Heart right ventricle (tissue), 16 donors: ENCODE results near the gene STRN3. TPM values are rescaled to one million over a fixed set of nuclear protein-coding genes. Genes with fewer than 3 reads are reported as not detected.

Source experiments
- ATAC-seq, 8 donors: fragments of 200-7000 bp; cut with Tn5 transposase; one replicate each; pipeline ENCODE4 v1.9.1; 2020; ENCODE audit warnings: mild to moderate bottlenecking in 8 of 8, moderate library complexity in 8 of 8, moderate number of reproducible peaks in 1 of 8
- DNase-seq, 2 donors: peaks; one replicate each; pipeline ENCODE4 v3.0.0-alpha.2; 2020
- H3K27ac ChIP-seq, 10 donors: fragments of 200-600 bp; sonication (generic) in 2 of 10; one replicate each; pipeline versions ENCODE4 v1.5.0 to v1.8.0; 2020 to 2022; ENCODE audit warnings: mild to moderate bottlenecking in 3 of 10
- H3K27me3 ChIP-seq, 7 donors: fragments of 200-600 bp; one replicate each; pipeline ENCODE4 v1.8.0; 2021 to 2022; ENCODE audit warnings: mild to moderate bottlenecking in 2 of 7
- H3K36me3 ChIP-seq, 9 donors: fragments of 200-600 bp; sonication (generic) in 1 of 9; one replicate each; pipeline versions ENCODE4 v1.5.0 to v1.8.0; 2020 to 2022; ENCODE audit warnings: mild to moderate bottlenecking in 2 of 9
- H3K4me1 ChIP-seq, 9 donors: fragments of 200-600 bp; sonication (generic) in 1 of 9; one replicate each; pipeline versions ENCODE4 v1.5.0 to v1.8.0; 2020 to 2022; ENCODE audit warnings: mild to moderate bottlenecking in 4 of 9
- H3K4me3 ChIP-seq, 10 donors: fragments of 200-600 bp; sonication (generic) in 2 of 10; one replicate each; pipeline versions ENCODE4 v1.5.0 to v1.8.0; 2020 to 2022; ENCODE audit warnings: mild to moderate bottlenecking in 7 of 10, moderate library complexity in 2 of 10
- H3K9me3 ChIP-seq, 11 donors: fragments of 200-600 bp in 10 of 11; sonication (generic) in 2 of 11; one replicate each; pipeline versions ENCODE4 v1.5.0 to v1.8.0; 2013 to 2022; ENCODE audit warnings: mild to moderate bottlenecking in 2 of 11, control low read depth in 1 of 11, moderate library complexity in 1 of 11
- WGBS, 2 donors: extraction: QIAGEN DNeasy Blood & Tissue Kit; methylation state at CpG; one replicate each; pipeline ENCODE4 v1.1.7; 2013; ENCODE audit warnings: inconsistent platforms in 1 of 2; 5-methylcytosine and 5-hydroxymethylcytosine counted together
- intact Hi-C, 10 donors: fragments of 100-400 bp; cut with DNase I; formaldehyde crosslinking; loops; one replicate each; pipeline versions ENCODE4 v1.11.1 to v1.14.2; 2022
- polyA plus RNA-seq, 2 donors: library from polyadenylated mRNA; stranded (reverse); fragments of 200-250 nt; gene quantifications; one replicate each; pipeline ENCODE4 v1.2.3, GENCODE V29; 2013
- total RNA-seq, 10 donors: library from RNA; stranded (reverse); fragmentation: NEBNext Ultra II Directional in 3 of 10; extraction: Animal tissue kit (Norgen Biotek cat#: 25700) in 3 of 10; gene quantifications; one replicate each; pipeline versions ENCODE4 v1.2.1 to v1.2.4, GENCODE V29; 2021 to 2023
- TF ChIP-seq, protein P1 (sequence below), 9 donors: fragments of 200-600 bp; sonication (generic) in 2 of 9; IDR thresholded peaks; one replicate each; pipeline versions ENCODE4 v1.5.0 to v1.8.0; 2021 to 2022; ENCODE audit warnings: antibody characterized with exemption in 9 of 9, mild to moderate bottlenecking in 5 of 9, moderate library complexity in 1 of 9
- donor health status: Arrhythmogenic right ventricular cardiomyopathy.
- donor health status: ischemic (EF 13 %, LVEDD 7.1; RV severe dilation, severe dysfunction).
- donor health status: healthy with polysubstance abuse.
- donor health status: DM: no; HTN: yes; CAD: no.
- donor health status: DM: no; HTN: no; CAD: no.
- donor health status: ischemic (EF 25% LVEDD 6.9; RV normal size, moderate dysfunction).
- donor health status: ischemic (EF 25% LVEDD 5.7; RV mildly dilated, moderate dysfunction).
- donor health status: healthy.
- donor health status: DM: yes; HTN: yes; CAD: no.
- donor health status: Ischemic cardiomyopathy.
- donor health status: ischemic (EF 35%, LVEDD 5.7; RV mildly dilated, moderate dysfunction).
- donor health status: nonischemic (EF 11% LVEDD 7.7; RV severe dilation, severe dysfunction).
- donor health status: DM: yes; HTN: yes; CAD: no.
- donor health status: PGD.
- donor health status: ischemic (EF 29% LVEDD 5.4; RV normal size, mild dysfunction).
- donor health status: nonischemic (EF 23%, LVEDD 6.1; RV moderate dilation, normal function).

STRN3 gene
- total and polyA plus RNA-seq, 12 donors, result 10.5 to 60.4 (median 50.2) TPM

DNA sequence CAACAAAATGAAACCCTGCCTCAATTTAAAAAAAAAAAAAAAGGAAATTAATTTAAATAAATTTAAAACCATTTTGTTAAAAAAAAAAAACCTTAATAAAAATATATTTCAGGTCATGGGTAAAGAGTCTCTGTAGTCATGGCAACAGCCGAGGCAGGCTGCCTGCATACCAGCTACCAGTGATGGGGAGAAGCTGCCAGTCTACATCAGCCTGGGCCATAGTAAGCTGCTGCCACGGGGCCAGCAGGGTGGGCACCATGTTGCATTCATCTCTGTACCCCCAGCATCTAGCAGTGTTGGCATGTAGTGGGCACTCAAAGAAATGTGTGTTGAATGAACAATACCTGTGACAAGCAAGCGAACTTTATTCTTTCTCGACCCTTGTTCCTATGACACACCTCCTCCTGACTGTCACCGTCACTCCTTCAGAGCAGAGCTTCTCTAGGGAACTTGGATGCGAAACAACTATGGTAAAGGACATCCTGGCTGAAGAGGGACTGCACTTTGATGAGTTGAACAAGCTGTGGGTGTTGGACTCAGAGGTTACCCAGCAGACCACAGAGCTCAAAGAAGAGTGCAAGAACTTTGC, 8.0 kb downstream of the STRN3 start:
- TF ChIP-seq, protein P1, sequence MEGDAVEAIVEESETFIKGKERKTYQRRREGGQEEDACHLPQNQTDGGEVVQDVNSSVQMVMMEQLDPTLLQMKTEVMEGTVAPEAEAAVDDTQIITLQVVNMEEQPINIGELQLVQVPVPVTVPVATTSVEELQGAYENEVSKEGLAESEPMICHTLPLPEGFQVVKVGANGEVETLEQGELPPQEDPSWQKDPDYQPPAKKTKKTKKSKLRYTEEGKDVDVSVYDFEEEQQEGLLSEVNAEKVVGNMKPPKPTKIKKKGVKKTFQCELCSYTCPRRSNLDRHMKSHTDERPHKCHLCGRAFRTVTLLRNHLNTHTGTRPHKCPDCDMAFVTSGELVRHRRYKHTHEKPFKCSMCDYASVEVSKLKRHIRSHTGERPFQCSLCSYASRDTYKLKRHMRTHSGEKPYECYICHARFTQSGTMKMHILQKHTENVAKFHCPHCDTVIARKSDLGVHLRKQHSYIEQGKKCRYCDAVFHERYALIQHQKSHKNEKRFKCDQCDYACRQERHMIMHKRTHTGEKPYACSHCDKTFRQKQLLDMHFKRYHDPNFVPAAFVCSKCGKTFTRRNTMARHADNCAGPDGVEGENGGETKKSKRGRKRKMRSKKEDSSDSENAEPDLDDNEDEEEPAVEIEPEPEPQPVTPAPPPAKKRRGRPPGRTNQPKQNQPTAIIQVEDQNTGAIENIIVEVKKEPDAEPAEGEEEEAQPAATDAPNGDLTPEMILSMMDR (IDR thresholded peaks at IDR 0.05), result no peak
- DNase-seq, result no peak
- peaks cover 0 to 51% (median 19%) of the 10 kb centered on the region in 9 donors for H3K4me1 ChIP-seq
- H3K9me3 ChIP-seq, result no peaks in the 10 kb centered on the region
- WGBS, 2 donors, result 79 to 83% methylated on average over 6 of the region's 6 CpGs
- H3K4me3 ChIP-seq, result no peak overlapping the region
- intact Hi-C loops, result no loop called here
- no peaks in the 10 kb centered on the region for H3K27me3 ChIP-seq
- peak in 1 of 8 donors; percentile 33 for ATAC-seq
- peaks cover 0 to 43% (median 0%) of the 10 kb centered on the region in 9 donors for H3K36me3 ChIP-seq
- no peak overlapping the region for H3K27ac ChIP-seq

DNA sequence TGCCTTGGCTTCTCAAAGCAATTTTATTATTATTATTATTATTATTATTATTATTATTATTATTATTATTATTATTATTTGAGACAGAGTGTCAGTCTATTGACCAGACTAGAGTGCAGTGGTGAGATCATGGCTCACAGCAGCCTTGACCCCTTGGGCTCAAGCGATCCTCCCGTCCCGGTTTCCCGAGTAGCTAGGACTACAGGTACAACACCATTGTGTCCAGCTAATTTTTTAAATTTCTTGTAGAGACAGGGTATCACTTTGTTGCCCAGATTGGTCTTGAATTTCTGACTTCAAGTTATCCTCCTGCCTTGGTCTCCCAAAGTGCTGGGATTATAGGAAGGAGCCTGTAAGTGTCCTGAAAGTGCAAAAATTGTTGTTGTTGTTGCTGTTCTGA, 12.3 kb downstream of the STRN3 start:
- peaks cover 0 to 26% (median 4%) of the 10 kb centered on the region in 9 donors for H3K4me1 ChIP-seq
- H3K27ac ChIP-seq, result no peak overlapping the region
- TF ChIP-seq, protein P1 (IDR thresholded peaks at IDR 0.05), result no peak
- no peak overlapping the region for H3K4me3 ChIP-seq
- intact Hi-C loops, result no loop called here
- no peaks in the 10 kb centered on the region for H3K27me3 ChIP-seq
- H3K36me3 ChIP-seq, result peaks cover 0 to 43% (median 0%) of the 10 kb centered on the region in 9 donors
- ATAC-seq (no peak), DNase-seq (no peak)
- WGBS, 2 donors, result 95 to 97% methylated on average over 4 of the region's 4 CpGs
- H3K9me3 ChIP-seq, result no peaks in the 10 kb centered on the region

DNA sequence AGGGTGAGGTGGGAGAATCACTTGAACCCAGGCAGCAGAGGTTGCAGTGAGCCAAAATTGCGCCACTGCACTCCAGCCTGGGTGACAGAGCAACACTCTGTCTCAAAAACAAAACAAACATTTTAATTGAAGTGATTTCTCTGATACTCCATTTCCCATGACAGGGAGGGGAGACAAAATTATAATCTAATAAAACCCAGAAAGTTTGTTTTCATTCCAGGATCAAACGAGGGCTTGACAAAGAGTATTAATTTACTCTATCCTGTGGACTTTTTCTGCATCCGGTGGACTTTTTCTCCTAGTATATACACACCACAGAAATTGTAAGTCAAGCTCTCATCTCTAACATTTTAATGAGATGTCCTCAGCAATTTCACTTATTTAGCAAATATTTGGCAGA, 15.2 kb downstream of the STRN3 start:
- WGBS, 2 donors, result 81% methylated on average over 3 of the region's 3 CpGs
- ATAC-seq, result no peak
- no peak for DNase-seq
- TF ChIP-seq, protein P1 (IDR thresholded peaks at IDR 0.05), result no peak
- no peak overlapping the region for H3K4me3 ChIP-seq
- peaks cover 0 to 48% (median 0%) of the 10 kb centered on the region in 9 donors for H3K36me3 ChIP-seq
- no peaks in the 10 kb centered on the region for H3K27me3 ChIP-seq
- H3K9me3 ChIP-seq, result no peaks in the 10 kb centered on the region
- peaks cover 0 to 11% (median 0%) of the 10 kb centered on the region in 9 donors for H3K4me1 ChIP-seq
- intact Hi-C loops, result no loop called here
- no peak overlapping the region for H3K27ac ChIP-seq

DNA sequence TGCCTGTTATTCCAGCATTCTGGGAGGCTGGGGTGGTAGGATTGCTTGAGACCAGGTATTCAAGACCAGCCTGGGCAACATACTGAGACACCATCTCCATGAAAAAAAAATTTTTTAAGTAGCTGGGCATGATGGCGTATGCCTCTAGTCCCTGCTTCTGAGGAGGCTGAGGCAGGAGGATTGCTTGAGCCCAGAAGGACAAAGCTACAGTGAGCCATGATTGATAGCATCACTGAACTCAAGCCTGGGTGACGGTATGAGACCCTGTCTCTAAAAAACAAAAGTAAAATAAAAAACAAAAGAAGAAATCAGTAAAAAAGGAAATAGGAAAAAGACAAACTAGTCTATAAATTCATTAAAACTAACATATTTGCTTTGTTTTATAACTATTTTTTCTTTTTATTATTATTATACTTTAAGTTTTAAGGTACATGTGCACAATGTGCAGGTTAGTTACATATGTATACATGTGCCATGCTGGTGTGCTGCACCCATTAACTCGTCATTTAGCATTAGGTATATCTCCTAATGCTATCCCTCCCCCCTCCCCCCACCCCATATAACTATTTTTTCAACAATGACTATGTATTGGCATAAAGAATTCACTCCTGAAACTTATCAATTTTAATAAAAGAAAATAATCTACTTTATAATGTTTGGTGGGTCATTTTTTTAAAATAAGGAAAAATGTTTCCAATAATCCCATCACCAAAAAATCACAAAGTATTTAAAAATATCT, 16.2 kb downstream of the STRN3 start:
- ATAC-seq (no peak), DNase-seq (no peak)
- Histone ChIP-seq H3K27ac (no peak overlapping the region), H3K9me3 (no peaks in the 10 kb centered on the region), H3K27me3 (no peaks in the 10 kb centered on the region), H3K4me1 (peaks cover 0 to 7% (median 0%) of the 10 kb centered on the region in 9 donors), H3K4me3 (no peak overlapping the region), H3K36me3 (peaks cover 0 to 58% (median 0%) of the 10 kb centered on the region in 9 donors)
- TF ChIP-seq, protein P1 (IDR thresholded peaks at IDR 0.05), result no peak
- WGBS, 2 donors, result 84 to 100% methylated on average over 3 of the region's 3 CpGs
- intact Hi-C loops, result no loop called here
